Measurements from ENCODE around the gene GJB1. TPM values are rescaled to one million over a fixed set of nuclear protein-coding genes. Genes with fewer than 3 reads are reported as not detected.

The GJB1 gene
- polyA plus RNA-seq, 1 donor (not counting 4 experiments of a cell fraction or from before 2014, with no cell fraction given): not detected

- no peak for TF ChIP-seq EZH2 (IDR thresholded peaks at IDR 0.05; ENCODE audit: low read length)
- no peak for TF ChIP-seq CTCF (optimal IDR thresholded peaks at IDR 0.05 in 1 of 3, IDR thresholded peaks at IDR 0.05 in 1 of 3, conservative IDR thresholded peaks at IDR 0.05 in 1 of 3; ENCODE audit: extremely low read depth in 1 of 3, insufficient read depth in 2 of 3, low read length in 3 of 3)
- dilution Hi-C loops (cut with MboI; ENCODE audit: extremely low pct_ligation_motif_present, low sequenced_read_pairs): no loop called here
- H3K4me3 ChIP-seq (ENCODE audit: control insufficient read depth in 2 of 3, extremely low read depth in 1 of 3, insufficient read depth in 2 of 3, low read depth in 1 of 3, low read length in 3 of 3): no peak overlapping the region
- FAIRE-seq (no peak), DNase-seq (ENCODE audit: low read depth, low spot score) (no peak)
- no peak overlapping the region for H3K27ac ChIP-seq (ENCODE audit: control insufficient read depth, insufficient read depth, low read length)
- no peaks in the 10 kb centered on the region for H4K20me1 ChIP-seq (ENCODE audit: control insufficient read depth, extremely low read depth, insufficient read depth, low read length)
- no peaks in the 10 kb centered on the region for H3K9me1 ChIP-seq (ENCODE audit: control insufficient read depth, extremely low read depth, insufficient read depth, low read length)
- no peaks in the 10 kb centered on the region for H3K9me3 ChIP-seq (ENCODE audit: control insufficient read depth, low read depth, low read length)
- H3K79me2 ChIP-seq (ENCODE audit: control insufficient read depth, insufficient read depth, low read length): no peaks in the 10 kb centered on the region
- H3K27me3 ChIP-seq (ENCODE audit: control insufficient read depth, extremely low read depth, insufficient read depth, low read length): no peaks in the 10 kb centered on the region
- H3K4me1 ChIP-seq (ENCODE audit: control insufficient read depth, extremely low read depth, insufficient read depth, low read length): no peaks in the 10 kb centered on the region
- H2AFZ ChIP-seq (ENCODE audit: control insufficient read depth, low read length): no peak overlapping the region
- no peaks in the 10 kb centered on the region for H3K36me3 ChIP-seq (ENCODE audit: control insufficient read depth in 2 of 2, extremely low read depth in 1 of 2, insufficient read depth in 2 of 2, low read length in 2 of 2)
- no peak overlapping the region for H3K4me2 ChIP-seq (ENCODE audit: control insufficient read depth, extremely low read depth, insufficient read depth, low read depth, low read length)
- H3K9ac ChIP-seq (ENCODE audit: control insufficient read depth, extremely low read depth, insufficient read depth, low read length): no peak overlapping the region
Measured at GRCh38 chrX:71174795-71175194, 48.2 kb upstream of the GJB1 start.

- Histone ChIP-seq H3K9me1 (ENCODE audit: control insufficient read depth, extremely low read depth, insufficient read depth, low read length) (no peaks in the 10 kb centered on the region), H3K79me2 (ENCODE audit: control insufficient read depth, insufficient read depth, low read length) (no peaks in the 10 kb centered on the region), H3K4me2 (ENCODE audit: control insufficient read depth, extremely low read depth, insufficient read depth, low read depth, low read length) (no peak overlapping the region), H2AFZ (ENCODE audit: control insufficient read depth, low read length) (no peak overlapping the region), H3K36me3 (ENCODE audit: control insufficient read depth in 2 of 2, extremely low read depth in 1 of 2, insufficient read depth in 2 of 2, low read length in 2 of 2) (no peaks in the 10 kb centered on the region), H3K9ac (ENCODE audit: control insufficient read depth, extremely low read depth, insufficient read depth, low read length) (no peak overlapping the region), H3K27me3 (ENCODE audit: control insufficient read depth, extremely low read depth, insufficient read depth, low read length) (no peaks in the 10 kb centered on the region), H3K4me3 (ENCODE audit: control insufficient read depth in 2 of 3, extremely low read depth in 1 of 3, insufficient read depth in 2 of 3, low read depth in 1 of 3, low read length in 3 of 3) (no peak overlapping the region), H3K9me3 (ENCODE audit: control insufficient read depth, low read depth, low read length) (no peaks in the 10 kb centered on the region), H3K27ac (ENCODE audit: control insufficient read depth, insufficient read depth, low read length) (no peak overlapping the region), H4K20me1 (ENCODE audit: control insufficient read depth, extremely low read depth, insufficient read depth, low read length) (no peaks in the 10 kb centered on the region), H3K4me1 (ENCODE audit: control insufficient read depth, extremely low read depth, insufficient read depth, low read length) (no peaks in the 10 kb centered on the region)
- TF ChIP-seq EZH2 (IDR thresholded peaks at IDR 0.05; ENCODE audit: low read length): no peak
- TF ChIP-seq CTCF (optimal IDR thresholded peaks at IDR 0.05 in 1 of 3, IDR thresholded peaks at IDR 0.05 in 1 of 3, conservative IDR thresholded peaks at IDR 0.05 in 1 of 3; ENCODE audit: extremely low read depth in 1 of 3, insufficient read depth in 2 of 3, low read length in 3 of 3): no peak
- dilution Hi-C loops (cut with MboI; ENCODE audit: extremely low pct_ligation_motif_present, low sequenced_read_pairs): no loop called here
- FAIRE-seq (no peak), DNase-seq (ENCODE audit: low read depth, low spot score) (no peak)
Measured at GRCh38 chrX:71175531-71175930, 47.5 kb upstream of the GJB1 start.
